Measurements from ENCODE around the gene NLRP12. TPM values are rescaled to one million over a fixed set of nuclear protein-coding genes. Genes with fewer than 3 reads are reported as not detected.

The NLRP12 gene
- total RNA-seq, 1 experiment from 2014 or later: 5.6 TPM

DNA sequence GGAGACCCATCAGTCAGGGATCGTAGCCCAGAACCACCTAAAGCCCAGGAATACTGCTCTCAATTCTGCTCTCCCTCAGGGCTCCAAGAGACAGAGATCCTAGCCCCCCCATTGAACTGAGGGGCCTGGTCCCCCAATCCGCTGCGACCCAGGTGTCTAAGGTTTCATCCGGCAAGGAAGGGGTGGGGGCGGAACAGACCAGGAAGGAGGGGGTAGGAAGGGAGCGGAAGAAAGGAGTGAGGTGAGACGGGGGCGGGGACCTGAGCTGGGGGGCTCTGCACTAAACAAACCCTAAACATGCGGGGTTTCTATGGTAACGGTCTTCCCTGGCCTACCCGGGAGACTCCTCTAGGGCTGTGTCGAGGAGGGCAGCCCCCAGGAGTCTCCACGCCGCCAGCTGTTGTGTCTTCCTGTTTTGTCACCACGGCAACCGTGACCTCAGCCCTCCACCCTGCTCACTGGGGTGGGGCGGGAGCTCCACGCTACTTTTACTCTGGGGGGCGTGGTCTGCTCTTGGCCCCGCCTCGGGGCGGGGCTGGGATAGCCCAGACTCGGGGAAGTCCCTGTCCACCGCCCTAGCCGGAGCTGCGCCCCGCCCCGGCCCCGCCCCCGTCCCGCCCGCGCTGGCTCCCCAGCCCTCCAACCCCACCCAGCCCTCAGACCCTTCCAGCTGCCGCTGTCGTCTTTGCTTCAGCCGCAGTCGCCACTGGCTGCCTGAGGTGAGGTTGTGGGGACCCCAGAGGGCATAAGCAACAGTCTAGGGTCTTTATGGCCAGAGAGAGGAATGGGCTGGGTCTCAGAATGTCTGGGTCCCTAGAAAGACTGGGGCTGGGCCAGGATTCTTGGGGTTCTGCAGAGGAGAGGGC is 43.3 kb upstream of the NLRP12 start, which contains the start of gene MYADM (continued):
- TF ChIP-seq, protein P1, sequence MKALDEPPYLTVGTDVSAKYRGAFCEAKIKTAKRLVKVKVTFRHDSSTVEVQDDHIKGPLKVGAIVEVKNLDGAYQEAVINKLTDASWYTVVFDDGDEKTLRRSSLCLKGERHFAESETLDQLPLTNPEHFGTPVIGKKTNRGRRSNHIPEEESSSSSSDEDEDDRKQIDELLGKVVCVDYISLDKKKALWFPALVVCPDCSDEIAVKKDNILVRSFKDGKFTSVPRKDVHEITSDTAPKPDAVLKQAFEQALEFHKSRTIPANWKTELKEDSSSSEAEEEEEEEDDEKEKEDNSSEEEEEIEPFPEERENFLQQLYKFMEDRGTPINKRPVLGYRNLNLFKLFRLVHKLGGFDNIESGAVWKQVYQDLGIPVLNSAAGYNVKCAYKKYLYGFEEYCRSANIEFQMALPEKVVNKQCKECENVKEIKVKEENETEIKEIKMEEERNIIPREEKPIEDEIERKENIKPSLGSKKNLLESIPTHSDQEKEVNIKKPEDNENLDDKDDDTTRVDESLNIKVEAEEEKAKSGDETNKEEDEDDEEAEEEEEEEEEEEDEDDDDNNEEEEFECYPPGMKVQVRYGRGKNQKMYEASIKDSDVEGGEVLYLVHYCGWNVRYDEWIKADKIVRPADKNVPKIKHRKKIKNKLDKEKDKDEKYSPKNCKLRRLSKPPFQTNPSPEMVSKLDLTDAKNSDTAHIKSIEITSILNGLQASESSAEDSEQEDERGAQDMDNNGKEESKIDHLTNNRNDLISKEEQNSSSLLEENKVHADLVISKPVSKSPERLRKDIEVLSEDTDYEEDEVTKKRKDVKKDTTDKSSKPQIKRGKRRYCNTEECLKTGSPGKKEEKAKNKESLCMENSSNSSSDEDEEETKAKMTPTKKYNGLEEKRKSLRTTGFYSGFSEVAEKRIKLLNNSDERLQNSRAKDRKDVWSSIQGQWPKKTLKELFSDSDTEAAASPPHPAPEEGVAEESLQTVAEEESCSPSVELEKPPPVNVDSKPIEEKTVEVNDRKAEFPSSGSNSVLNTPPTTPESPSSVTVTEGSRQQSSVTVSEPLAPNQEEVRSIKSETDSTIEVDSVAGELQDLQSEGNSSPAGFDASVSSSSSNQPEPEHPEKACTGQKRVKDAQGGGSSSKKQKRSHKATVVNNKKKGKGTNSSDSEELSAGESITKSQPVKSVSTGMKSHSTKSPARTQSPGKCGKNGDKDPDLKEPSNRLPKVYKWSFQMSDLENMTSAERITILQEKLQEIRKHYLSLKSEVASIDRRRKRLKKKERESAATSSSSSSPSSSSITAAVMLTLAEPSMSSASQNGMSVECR (CRISPR knock-in tag; IDR thresholded peaks at IDR 0.05; ENCODE audit: borderline replicate concordance): no peak; the same call in 1 of the 2 replicates
- TF ChIP-seq SMAD3 (CRISPR knock-in tag; IDR thresholded peaks at IDR 0.05; ENCODE audit: borderline replicate concordance) (no peak), PRRX2 (CRISPR knock-in tag; IDR thresholded peaks at IDR 0.05) (no peak), NR2C2 (CRISPR knock-in tag; IDR thresholded peaks at IDR 0.05) (no peak), SMAD4 (CRISPR knock-in tag; IDR thresholded peaks at IDR 0.05) (no peak)
- TF ChIP-seq, protein P2, sequence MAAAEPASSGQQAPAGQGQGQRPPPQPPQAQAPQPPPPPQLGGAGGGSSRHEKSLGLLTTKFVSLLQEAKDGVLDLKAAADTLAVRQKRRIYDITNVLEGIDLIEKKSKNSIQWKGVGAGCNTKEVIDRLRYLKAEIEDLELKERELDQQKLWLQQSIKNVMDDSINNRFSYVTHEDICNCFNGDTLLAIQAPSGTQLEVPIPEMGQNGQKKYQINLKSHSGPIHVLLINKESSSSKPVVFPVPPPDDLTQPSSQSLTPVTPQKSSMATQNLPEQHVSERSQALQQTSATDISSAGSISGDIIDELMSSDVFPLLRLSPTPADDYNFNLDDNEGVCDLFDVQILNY (CRISPR knock-in tag; IDR thresholded peaks at IDR 0.05): no peak

DNA sequence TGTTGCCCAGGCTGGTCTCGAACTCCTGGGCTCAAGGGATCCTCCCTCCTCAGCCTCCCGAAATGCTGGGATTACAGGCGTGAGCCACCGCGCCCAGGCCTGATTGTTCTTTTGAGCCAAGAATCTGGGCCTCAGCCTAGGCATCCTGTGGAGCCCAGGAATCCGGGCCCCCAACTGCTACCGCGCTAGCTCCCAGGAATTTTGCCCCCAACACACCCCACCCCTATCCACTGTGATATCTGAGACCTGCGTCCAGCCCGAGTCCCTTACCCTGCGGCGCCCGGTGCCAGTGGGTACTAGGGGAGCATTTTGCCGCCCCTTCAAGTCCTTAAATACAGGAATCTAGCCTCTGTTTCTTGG is 42.7 kb upstream of the NLRP12 start:
- ATAC-seq (peak; percentile 3), DNase-seq (ENCODE audit: low spot score) (peak; percentile 79)
- no peaks in the 10 kb centered on the region for H3K9me3 Mint-ChIP-seq
- peak overlapping the region; percentile 99 for H3K27ac Mint-ChIP-seq
- peaks cover 19% of the 10 kb centered on the region for H3K4me1 Mint-ChIP-seq
- ChIA-PET CTCF (interaction anchor here (1.0 to 4.8 kb wide), 20 partner anchors 12 to 163 kb away, joined by 3 to 40 read pairs (median 8); partner anchors contain the start of gene PRKCG), POLR2A (interaction anchor here (0.6 to 4.1 kb wide), 23 partner anchors 10 to 811 kb away, joined by 3 to 43 read pairs (median 6); partner anchors contain the start of genes CNOT3, PRKCG, PRPF31 and TFPT)
- H3K36me3 Mint-ChIP-seq: peaks cover 10% of the 10 kb centered on the region
- TF ChIP-seq ZNF671 (CRISPR knock-in tag; IDR thresholded peaks at IDR 0.05) (0 out of 2 replicates have a peak, but pooled peaks have one; percentile 50), GTF2I (CRISPR knock-in tag; conservative IDR thresholded peaks at IDR 0.05) (peak; percentile 85), ZNF423 (CRISPR knock-in tag; IDR thresholded peaks at IDR 0.05) (peak; percentile 32; the same call in 1 of the 2 replicates)
- TF ChIP-seq, protein P3, sequence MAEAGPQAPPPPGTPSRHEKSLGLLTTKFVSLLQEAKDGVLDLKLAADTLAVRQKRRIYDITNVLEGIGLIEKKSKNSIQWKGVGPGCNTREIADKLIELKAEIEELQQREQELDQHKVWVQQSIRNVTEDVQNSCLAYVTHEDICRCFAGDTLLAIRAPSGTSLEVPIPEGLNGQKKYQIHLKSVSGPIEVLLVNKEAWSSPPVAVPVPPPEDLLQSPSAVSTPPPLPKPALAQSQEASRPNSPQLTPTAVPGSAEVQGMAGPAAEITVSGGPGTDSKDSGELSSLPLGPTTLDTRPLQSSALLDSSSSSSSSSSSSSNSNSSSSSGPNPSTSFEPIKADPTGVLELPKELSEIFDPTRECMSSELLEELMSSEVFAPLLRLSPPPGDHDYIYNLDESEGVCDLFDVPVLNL (CRISPR knock-in tag; IDR thresholded peaks at IDR 0.05; ENCODE audit: borderline replicate concordance, low read depth): no peak
- H3K27me3 Mint-ChIP-seq (ENCODE audit: low read depth): peaks cover 5% of the 10 kb centered on the region
- peak overlapping the region; percentile 93 for H3K4me3 Mint-ChIP-seq

DNA sequence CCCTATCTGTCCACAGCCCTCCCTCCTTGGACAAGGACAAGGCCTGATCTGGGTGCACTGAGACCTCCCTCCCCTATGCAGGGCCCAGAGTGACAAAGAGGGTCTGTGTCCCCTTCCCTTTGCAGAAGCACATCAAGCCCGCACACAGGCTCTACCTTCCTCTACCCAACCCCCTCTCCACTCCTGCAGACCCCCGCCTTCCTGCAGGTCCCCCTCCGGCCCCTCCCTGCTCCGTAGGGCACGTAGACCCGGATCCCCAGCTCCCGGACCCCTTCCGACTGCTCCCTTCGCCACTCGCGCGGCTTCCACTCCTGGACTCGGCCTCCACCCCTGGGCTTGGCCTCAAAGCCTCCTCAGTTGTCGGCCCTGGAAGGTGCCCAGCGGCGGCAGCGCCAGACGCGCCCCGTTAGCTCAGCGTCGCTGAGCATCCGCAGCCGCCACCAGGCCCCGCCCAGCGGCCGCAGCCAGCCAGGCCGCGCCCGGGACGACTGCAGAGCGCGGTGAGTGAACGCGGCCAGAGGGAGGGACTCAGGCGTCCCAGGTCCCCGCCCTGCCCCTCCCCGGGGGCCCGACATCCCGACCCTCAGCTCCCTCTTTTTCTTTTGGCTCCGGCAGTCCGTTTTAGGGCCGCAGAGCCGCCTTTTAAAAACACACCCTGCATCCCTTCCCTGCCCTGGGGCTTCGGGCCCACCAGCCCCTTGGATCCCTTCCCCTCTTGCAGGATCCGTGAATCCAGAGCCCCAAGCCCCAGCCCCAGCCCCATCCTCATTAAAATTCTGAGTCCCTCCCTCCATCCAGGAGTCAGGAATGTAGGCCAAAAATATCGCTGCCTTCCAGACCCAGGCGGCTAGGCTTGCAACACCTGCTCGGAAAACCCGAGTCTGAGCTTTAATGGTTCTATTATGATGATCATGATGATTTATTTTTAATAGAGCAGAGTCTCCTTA is 42.1 kb upstream of the NLRP12 start:
- ATAC-seq: peak; percentile 8
- H3K27ac Mint-ChIP-seq: peak overlapping the region; percentile 99
- CTCF ChIA-PET: interaction anchor here (0.8 to 4.8 kb wide), 18 partner anchors 13 to 271 kb away, joined by 3 to 40 read pairs (median 4); partner anchors contain the start of genes NLRP12 and PRKCG
- H3K4me1 Mint-ChIP-seq: peaks cover 19% of the 10 kb centered on the region
- H3K9me3 Mint-ChIP-seq: no peaks in the 10 kb centered on the region
- POLR2A ChIA-PET: interaction anchor here (0.5 to 4.1 kb wide), 14 partner anchors 13 to 271 kb away, joined by 3 to 43 read pairs (median 7); partner anchors contain the start of genes CNOT3 and PRKCG
- peaks cover 6% of the 10 kb centered on the region for H3K36me3 Mint-ChIP-seq
- H3K27me3 Mint-ChIP-seq (ENCODE audit: low read depth): peaks cover 5% of the 10 kb centered on the region
- peak; percentile 74 for DNase-seq (ENCODE audit: low spot score)
- H3K4me3 Mint-ChIP-seq: peak overlapping the region; percentile 93
- TF ChIP-seq KAT7 (CRISPR knock-in tag; IDR thresholded peaks at IDR 0.05; ENCODE audit: borderline replicate concordance): peak; percentile 65
- TF ChIP-seq SMAD4 (CRISPR knock-in tag; IDR thresholded peaks at IDR 0.05): 0 out of 2 replicates have a peak, but pooled peaks have one; percentile 56
- TF ChIP-seq, protein P4, sequence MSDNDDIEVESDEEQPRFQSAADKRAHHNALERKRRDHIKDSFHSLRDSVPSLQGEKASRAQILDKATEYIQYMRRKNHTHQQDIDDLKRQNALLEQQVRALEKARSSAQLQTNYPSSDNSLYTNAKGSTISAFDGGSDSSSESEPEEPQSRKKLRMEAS (CRISPR knock-in tag; IDR thresholded peaks at IDR 0.05): peak; percentile 51; the same call in 1 of the 2 replicates
- 0 out of 2 replicates have a peak, but pooled peaks have one; percentile 19 for TF ChIP-seq ESRRA (CRISPR knock-in tag; IDR thresholded peaks at IDR 0.05; ENCODE audit: borderline replicate concordance)
- TF ChIP-seq, protein P5, sequence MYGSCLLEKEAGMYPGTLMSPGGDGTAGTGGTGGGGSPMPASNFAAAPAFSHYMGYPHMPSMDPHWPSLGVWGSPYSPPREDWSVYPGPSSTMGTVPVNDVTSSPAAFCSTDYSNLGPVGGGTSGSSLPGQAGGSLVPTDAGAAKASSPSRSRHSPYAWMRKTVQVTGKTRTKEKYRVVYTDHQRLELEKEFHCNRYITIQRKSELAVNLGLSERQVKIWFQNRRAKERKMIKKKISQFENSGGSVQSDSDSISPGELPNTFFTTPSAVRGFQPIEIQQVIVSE (CRISPR knock-in tag; IDR thresholded peaks at IDR 0.05; ENCODE audit: borderline replicate concordance): no peak
- TF ChIP-seq ZNF416 (CRISPR knock-in tag; IDR thresholded peaks at IDR 0.05): 0 out of 2 replicates have a peak, but pooled peaks have one; percentile 9
- TF ChIP-seq, protein P1 (CRISPR knock-in tag; IDR thresholded peaks at IDR 0.05; ENCODE audit: borderline replicate concordance): 0 out of 2 replicates have a peak, but pooled peaks have one; percentile 40
- TF ChIP-seq ZBTB21 (CRISPR knock-in tag; IDR thresholded peaks at IDR 0.05; ENCODE audit: borderline replicate concordance): no peak

Data from WTC11 (cell line).